PFSK-1 (cell line): ENCODE results near the gene PTH.

Experiments used
- FOXP2 ChIP-seq: optimal IDR thresholded peaks from 2 replicates; pipeline ENCODE3; 2011; ENCODE audit warnings: borderline replicate concordance, control low read depth, inconsistent platforms; ENCODE audit not compliant: insufficient read depth; ENCODE audit errors: extremely low read length, extremely low read depth
- POLR2AphosphoS5 ChIP-seq: IDR thresholded peaks from 2 replicates; pipeline ENCODE4 v1.6.1; 2012; ENCODE audit warnings: low read depth, mild to moderate bottlenecking, control low read depth, low read length, moderate library complexity
- SIN3A ChIP-seq: IDR thresholded peaks from 2 replicates; pipeline ENCODE4 v1.6.1; 2012; ENCODE audit warnings: mild to moderate bottlenecking, low read length, moderate library complexity, borderline replicate concordance; ENCODE audit not compliant: insufficient read depth
- TAF1 ChIP-seq: IDR thresholded peaks from 2 replicates; pipeline ENCODE4 v1.6.1; 2012; ENCODE audit warnings: low read length, control low read depth, borderline replicate concordance; ENCODE audit not compliant: insufficient read depth
- TF ChIP-seq, protein P1 (sequence below), 2 experiments: IDR thresholded peaks; 2 replicates each; pipeline versions ENCODE4 v1.6.1 to v1.8.0; 2011 to 2012; ENCODE audit warnings: low read depth in 2 of 2, low read length in 2 of 2, control low read depth in 1 of 2, inconsistent platforms in 1 of 2, mild to moderate bottlenecking in 1 of 2, moderate library complexity in 1 of 2; ENCODE audit not compliant: insufficient read depth in 1 of 2

The PTH gene

GRCh38 chr11:13461291-13461690 lies 34.5 kb downstream of the PTH start:
- TF ChIP-seq, protein P1, sequence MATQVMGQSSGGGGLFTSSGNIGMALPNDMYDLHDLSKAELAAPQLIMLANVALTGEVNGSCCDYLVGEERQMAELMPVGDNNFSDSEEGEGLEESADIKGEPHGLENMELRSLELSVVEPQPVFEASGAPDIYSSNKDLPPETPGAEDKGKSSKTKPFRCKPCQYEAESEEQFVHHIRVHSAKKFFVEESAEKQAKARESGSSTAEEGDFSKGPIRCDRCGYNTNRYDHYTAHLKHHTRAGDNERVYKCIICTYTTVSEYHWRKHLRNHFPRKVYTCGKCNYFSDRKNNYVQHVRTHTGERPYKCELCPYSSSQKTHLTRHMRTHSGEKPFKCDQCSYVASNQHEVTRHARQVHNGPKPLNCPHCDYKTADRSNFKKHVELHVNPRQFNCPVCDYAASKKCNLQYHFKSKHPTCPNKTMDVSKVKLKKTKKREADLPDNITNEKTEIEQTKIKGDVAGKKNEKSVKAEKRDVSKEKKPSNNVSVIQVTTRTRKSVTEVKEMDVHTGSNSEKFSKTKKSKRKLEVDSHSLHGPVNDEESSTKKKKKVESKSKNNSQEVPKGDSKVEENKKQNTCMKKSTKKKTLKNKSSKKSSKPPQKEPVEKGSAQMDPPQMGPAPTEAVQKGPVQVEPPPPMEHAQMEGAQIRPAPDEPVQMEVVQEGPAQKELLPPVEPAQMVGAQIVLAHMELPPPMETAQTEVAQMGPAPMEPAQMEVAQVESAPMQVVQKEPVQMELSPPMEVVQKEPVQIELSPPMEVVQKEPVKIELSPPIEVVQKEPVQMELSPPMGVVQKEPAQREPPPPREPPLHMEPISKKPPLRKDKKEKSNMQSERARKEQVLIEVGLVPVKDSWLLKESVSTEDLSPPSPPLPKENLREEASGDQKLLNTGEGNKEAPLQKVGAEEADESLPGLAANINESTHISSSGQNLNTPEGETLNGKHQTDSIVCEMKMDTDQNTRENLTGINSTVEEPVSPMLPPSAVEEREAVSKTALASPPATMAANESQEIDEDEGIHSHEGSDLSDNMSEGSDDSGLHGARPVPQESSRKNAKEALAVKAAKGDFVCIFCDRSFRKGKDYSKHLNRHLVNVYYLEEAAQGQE (IDR thresholded peaks at IDR 0.05; ENCODE audit: insufficient read depth in 1 of 2, low read depth in 2 of 2, low read length in 2 of 2): no peak
- TF ChIP-seq TAF1 (no peak), FOXP2 (no peak), POLR2AphosphoS5 (no peak), SIN3A (no peak)

- TF ChIP-seq SIN3A (no peak), TAF1 (no peak), FOXP2 (no peak), POLR2AphosphoS5 (no peak)
- TF ChIP-seq, protein P1 (IDR thresholded peaks at IDR 0.05; ENCODE audit: insufficient read depth in 1 of 2, low read depth in 2 of 2, low read length in 2 of 2): no peak
Measured at GRCh38 chr11:13450832-13451397, 44.9 kb downstream of the PTH start.

- TF ChIP-seq POLR2AphosphoS5 (no peak), FOXP2 (no peak), TAF1 (no peak), SIN3A (no peak)
- TF ChIP-seq, protein P1 (IDR thresholded peaks at IDR 0.05; ENCODE audit: insufficient read depth in 1 of 2, low read depth in 2 of 2, low read length in 2 of 2): no peak
Measured at GRCh38 chr11:13449522-13449921, 46.3 kb downstream of the PTH start.

- TF ChIP-seq TAF1 (no peak), SIN3A (no peak), FOXP2 (no peak), POLR2AphosphoS5 (no peak)
- TF ChIP-seq, protein P1 (IDR thresholded peaks at IDR 0.05; ENCODE audit: insufficient read depth in 1 of 2, low read depth in 2 of 2, low read length in 2 of 2): no peak
Measured at GRCh38 chr11:13448876-13449275, 46.9 kb downstream of the PTH start.

- no peak for TF ChIP-seq FOXP2
- no peak for TF ChIP-seq POLR2AphosphoS5
- TF ChIP-seq TAF1: no peak
- TF ChIP-seq SIN3A: no peak
- TF ChIP-seq, protein P1 (IDR thresholded peaks at IDR 0.05; ENCODE audit: insufficient read depth in 1 of 2, low read depth in 2 of 2, low read length in 2 of 2): no peak
Measured at GRCh38 chr11:13446444-13446843, 49.4 kb downstream of the PTH start.
